Dedifferentiated amniotic fluid mesenchymal stem cell (primary cell): ENCODE measurements around the gene CDCA4.

Experiments
- DNase-seq: peaks from one replicate; pipeline ENCODE4 v3.0.0-alpha.2; 2016; ENCODE audit errors: extremely low spot score

The CDCA4 gene

GRCh38 chr14:105013150-105013785 is 7.6 kb downstream of the CDCA4 start:
- no peak for DNase-seq

DNA sequence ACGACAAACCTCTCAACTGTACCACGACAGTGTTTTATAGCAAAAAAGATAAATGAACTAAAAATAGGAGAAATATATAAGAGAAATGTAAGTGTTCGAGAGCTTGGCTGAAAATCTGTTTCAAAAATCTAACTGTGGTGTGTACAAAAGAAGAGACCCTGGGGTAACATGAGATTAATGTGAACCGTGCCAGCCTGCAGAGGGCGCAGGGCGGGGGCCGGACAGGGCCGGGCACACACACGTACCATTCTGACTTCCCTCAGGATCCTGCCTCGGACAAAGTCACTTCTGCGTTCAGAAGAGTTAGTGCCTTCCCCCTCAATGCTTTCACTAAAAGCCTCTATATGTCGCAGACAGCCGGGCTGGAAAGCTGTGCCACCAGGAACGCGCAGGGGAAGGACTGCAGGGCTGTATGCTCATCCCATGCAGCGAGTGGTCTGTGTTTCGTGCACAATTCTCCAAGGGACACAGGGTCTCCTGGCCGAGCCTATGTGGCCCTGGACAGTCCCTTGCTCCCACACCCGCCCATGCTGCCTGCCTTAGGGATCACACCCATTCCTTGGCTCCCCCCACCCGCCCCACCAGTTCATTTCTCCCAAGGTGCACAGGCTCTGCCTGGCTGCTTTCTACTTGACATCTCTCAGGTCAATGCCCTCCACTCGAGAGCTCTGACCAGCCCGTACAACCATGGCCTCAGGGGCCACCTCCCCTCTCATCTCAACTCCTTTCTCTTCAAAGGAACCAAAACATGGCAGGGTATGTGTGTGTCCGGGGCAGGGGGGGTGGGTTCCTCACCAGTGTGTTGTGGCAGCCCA is 8.5 kb downstream of the CDCA4 start:
- DNase-seq: no peak

GRCh38 chr14:105011312-105011990 is 9.4 kb downstream of the CDCA4 start:
- no peak for DNase-seq

GRCh38 chr14:105010891-105011291 is 10.0 kb downstream of the CDCA4 start:
- DNase-seq: no peak

DNA sequence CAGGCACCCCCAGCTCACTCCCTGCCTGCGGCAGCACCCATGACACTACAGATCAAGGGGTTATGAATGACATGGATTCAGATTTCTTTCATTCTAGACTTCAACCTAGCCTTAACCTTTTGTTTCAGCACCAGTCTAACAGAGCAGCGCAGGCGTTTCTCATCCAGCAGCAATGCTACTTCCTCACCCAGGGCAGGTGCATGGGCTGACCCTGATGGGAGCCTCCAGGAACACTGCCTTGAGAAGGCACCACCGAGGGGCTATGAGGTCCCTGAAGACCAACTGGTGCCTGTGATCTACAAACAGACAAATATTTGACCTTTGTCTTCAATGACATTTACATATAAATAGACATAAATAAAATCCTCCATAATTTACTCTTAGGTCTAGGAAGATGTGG is 10.8 kb downstream of the CDCA4 start:
- DNase-seq: no peak

- DNase-seq: no peak
These were observed 13.2 kb downstream of the CDCA4 start for GRCh38 chr14:105007593-105008264.

DNA sequence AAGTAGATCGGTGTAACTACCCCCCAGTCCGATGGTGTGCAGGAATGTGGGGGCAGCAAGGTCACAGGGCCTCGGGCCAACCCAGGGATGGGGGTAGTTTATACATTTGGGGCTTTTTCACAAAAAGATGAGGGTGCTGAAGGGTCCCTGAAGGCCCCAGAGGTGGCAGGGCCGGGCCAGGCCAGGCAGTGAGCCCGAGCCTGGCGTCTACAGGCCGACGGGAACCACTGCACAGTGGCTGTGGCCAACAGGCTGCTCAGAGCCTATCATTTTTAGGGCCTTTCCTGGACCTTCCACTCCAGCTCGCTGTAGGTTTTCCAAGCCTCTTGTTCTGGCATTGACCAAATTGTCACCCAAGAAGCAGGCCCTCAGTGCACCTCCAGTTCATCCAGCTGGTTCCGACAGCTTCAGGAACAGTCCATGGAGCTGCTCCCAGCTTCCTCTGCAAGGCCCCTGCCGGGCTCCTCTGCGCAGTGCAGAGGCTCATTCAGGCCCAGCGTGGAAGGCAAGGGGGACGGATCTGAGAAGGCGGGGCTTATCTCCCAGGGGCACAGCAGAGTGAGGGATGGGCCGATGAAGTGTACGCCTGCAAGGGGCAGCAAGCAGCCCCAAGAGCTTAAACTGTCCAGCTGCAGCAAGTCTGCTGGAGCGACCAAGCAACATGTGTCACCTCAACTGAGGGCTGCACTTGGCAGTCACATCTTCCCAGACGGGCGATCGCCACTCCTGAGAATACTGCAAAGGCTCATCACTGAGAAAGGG is 13.9 kb downstream of the CDCA4 start:
- DNase-seq: no peak

- DNase-seq: no peak
These were observed 14.7 kb downstream of the CDCA4 start for GRCh38 chr14:105005929-105006830.

DNA sequence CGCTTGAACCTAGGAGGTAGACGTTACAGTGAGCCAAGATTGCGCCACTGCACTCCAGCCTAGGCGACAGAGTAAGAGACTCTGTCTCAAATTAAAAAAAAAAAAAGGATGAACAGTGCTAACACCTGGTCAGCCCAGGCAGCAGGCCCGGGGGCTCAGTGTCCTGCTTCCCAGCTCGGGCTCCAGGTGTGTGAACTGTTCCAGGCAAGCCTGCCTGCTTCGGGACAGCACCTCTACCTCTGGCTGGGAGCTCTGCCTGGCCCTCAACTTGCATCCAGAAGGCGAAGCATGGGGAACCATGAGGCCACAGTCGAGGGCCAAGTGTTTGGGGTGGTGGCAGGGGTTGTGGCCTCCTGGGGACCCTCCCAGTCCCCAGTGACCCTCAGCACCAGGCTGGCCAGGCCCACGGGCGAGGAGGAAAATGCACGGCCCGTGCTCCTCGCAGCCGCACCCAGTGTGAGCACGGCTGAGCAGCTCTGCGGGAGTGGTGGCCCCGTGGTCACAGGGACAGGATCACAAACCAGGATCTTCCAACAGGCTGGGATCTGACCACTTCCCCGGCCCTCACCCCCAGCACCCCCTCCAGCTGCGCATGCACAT is 15.5 kb downstream of the CDCA4 start:
- no peak for DNase-seq

DNA sequence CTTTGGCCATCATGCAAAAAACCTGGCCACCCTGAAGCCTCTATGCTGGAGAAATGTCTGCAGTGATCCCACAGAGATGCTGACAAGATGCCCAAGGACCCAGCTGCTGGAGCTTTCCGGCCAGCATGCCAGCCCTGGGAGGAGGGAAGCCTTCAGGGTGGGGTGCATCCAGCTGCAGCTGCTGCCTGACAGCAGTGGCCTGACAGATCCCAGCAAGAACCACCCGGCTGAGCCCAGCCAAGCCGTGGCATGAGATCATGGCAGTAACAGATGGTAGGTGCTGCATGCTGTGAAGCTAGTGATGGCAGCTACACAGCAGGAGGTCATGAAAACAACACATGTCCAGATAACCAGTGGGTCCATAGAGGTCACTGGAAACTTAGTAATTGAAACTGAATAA is 21.5 kb downstream of the CDCA4 start:
- DNase-seq: no peak

DNA sequence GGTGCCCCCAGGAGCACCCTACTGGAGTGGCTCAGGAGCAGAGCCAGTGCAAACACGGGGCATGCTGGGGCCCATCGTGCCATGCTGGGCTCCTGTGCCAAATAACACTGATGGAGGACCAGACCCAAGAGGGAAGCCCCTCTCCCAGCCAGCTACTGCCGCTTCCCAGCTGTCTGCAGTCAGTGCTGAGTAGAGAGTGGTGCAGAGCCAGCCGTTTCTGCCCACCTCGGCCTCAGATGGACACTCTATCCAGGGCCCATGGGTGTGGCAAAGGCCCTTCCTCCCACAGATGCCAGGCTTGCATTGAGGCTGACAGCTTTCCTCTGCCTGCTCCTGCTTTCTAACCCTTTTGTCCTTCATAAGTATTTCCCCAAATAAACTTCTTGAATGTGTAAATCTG is 22.1 kb downstream of the CDCA4 start:
- no peak for DNase-seq

GRCh38 chr14:104996483-104996882 is 24.4 kb downstream of the CDCA4 start:
- DNase-seq: no peak

- no peak for DNase-seq
These were observed 24.9 kb downstream of the CDCA4 start for GRCh38 chr14:104996032-104996431.

GRCh38 chr14:104994978-104995377 is 25.9 kb downstream of the CDCA4 start:
- DNase-seq: no peak

DNA sequence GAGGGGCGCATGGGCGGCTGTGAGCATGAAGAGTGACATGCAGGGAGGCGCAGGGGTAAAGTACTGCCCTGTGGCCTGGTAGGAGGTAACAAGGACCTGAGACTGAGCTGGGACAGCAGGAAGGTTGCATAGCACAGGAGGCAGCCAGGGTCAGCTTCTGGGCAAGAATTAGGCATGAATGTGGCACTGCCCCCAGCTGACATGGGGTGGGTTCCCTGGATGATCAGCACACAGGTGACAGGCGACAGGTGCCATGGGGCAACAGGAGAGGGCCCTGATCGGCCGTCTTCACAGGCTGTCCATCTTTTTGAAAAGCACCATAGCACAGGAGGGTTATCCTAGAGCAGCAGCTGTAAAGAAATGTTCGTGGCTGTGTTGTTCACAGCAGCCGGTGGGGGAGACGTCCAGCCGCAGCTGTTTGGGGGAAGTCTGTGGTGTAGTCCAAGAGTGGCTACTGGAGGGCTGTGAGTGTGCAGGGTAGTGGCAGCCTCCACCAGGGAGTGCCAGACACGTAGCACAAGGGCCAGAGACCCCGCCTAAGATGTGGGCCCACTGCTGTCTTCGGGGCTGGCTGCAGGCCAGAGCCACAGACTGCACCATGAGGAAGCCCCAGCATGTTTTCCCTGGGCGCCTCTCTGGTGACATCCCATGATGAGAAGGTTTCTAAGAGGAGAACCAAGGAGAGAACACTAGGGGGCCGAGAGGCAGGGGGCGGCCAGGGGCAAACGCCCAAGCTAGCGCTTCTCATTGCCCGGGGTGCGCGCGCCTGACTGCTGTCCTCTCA is 26.9 kb downstream of the CDCA4 start:
- no peak for DNase-seq

GRCh38 chr14:104993306-104993705 is 27.6 kb downstream of the CDCA4 start:
- no peak for DNase-seq

- no peak for DNase-seq
These were observed 28.4 kb downstream of the CDCA4 start for GRCh38 chr14:104992501-104992900.

DNA sequence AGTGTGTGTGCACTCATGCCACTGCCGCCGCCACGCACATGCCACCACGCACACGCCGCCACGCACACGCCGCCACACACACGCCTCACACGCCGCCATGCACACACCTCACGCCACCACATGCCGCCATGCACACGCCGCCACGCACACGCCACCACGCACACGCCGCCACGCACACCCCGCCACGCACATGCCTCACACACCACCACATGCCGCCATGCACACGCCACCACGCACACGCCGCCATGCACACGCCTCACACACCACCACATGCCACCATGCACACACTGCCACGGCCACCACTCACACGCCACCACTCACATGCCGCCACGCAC is 29.0 kb downstream of the CDCA4 start:
- DNase-seq: no peak

GRCh38 chr14:104989951-104990303 is 31.0 kb downstream of the CDCA4 start:
- no peak for DNase-seq
